Measurements from ENCODE around the gene HNF1A.

- TF ChIP-seq CTCF (IDR thresholded peaks at IDR 0.05 in 2 of 3, conservative IDR thresholded peaks at IDR 0.05 in 1 of 3; ENCODE audit: borderline replicate concordance in 1 of 3, insufficient read depth in 1 of 3, low read depth in 2 of 3, low read length in 2 of 3) (no peak), POLR2AphosphoS5 (IDR thresholded peaks at IDR 0.05; ENCODE audit: low read depth, low read length) (no peak), CEBPB (IDR thresholded peaks at IDR 0.05; ENCODE audit: low read depth) (no peak), YY1 (IDR thresholded peaks at IDR 0.05; ENCODE audit: extremely low read depth, insufficient replicate concordance, low read depth, low read length) (no peak), POLR2A (IDR thresholded peaks at IDR 0.05; ENCODE audit: borderline replicate concordance, extremely low read depth, insufficient read depth, insufficient read length) (no peak), SP1 (IDR thresholded peaks at IDR 0.05; ENCODE audit: low read depth) (no peak), ZNF274 (IDR thresholded peaks at IDR 0.05; ENCODE audit: low read depth, low read length) (no peak), REST (IDR thresholded peaks at IDR 0.05; ENCODE audit: low read depth) (no peak), CBX3 (IDR thresholded peaks at IDR 0.05; ENCODE audit: low read depth) (no peak)
These were observed at the start of gene HNF1A for GRCh38 chr12:120978296-120979219.
